ENCODE results near the gene IL15RA. TPM values are rescaled to one million over a fixed set of nuclear protein-coding genes. Genes with fewer than 3 reads are reported as not detected.
"Not testable (repeated sequence)": the region's sequence is repeated elsewhere in the genome, so short reads cannot be mapped to it uniquely, and the experiment has no call there.

The IL15RA gene
- total RNA-seq, 1 experiment from 2014 or later, result 15.5 TPM

DNA sequence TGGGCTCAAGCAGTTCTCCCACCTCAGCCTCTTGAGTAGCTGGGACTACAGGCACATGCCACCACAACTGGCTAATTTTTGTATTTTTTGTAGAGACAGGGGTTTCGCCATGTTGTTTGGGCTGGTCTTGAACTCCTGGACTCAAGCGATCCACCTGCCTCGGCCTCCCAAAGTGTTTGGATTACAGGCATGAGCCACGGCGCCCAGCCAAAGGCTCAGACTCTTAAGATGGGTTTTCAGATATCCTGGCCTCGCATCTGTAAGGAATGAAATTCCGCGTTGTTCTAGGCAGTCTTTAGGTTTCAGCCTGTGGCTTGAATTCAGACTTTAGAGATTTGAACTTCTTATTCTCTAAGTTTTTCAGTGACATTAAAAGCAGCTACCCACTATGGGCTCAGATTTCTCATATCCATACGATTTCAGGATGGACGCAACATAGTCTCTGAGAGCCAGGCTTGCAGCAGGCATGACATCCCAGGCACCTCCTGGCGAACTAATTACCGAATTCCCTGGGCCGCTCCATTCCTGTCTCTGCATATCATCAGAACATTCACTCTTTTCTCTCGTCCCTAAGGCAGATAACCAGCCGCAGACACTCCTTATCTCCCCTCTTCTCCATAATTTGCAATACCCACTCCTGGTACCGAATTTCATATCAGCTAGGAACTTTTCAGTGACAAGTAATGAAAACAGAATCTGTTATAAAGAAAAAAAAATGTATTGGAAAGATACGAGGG is 29.7 kb downstream of the IL15RA start:
- ChIA-PET CTCF (no interaction called here), POLR2A (ENCODE audit: unreplicated experiment) (no interaction called here)
- Histone ChIP-seq H3K4me1 (replicated peaks; ENCODE audit: insufficient read depth) (peaks cover 17% of the 10 kb centered on the region), H3K27ac (no peak overlapping the region), H3K4me3 (no peak overlapping the region), H3K9me2 (ENCODE audit: insufficient read depth) (no peaks in the 10 kb centered on the region), H3F3A (ENCODE audit: insufficient read depth, low read depth) (peaks cover 11% of the 10 kb centered on the region; the same call in 1 of the 2 replicates), H3K36me3 (ENCODE audit: low read depth) (no peaks in the 10 kb centered on the region), H3K9me3 (ENCODE audit: insufficient read depth, low read depth) (no peaks in the 10 kb centered on the region), H3K27me3 (ENCODE audit: insufficient read depth, low read depth) (no peaks in the 10 kb centered on the region), H3K79me2 (ENCODE audit: low read depth) (no peaks in the 10 kb centered on the region), H4K20me1 (ENCODE audit: insufficient read depth) (no peaks in the 10 kb centered on the region), H2AFZ (no peak overlapping the region), H3K4me2 (no peak overlapping the region)
- TF ChIP-seq, protein P1, sequence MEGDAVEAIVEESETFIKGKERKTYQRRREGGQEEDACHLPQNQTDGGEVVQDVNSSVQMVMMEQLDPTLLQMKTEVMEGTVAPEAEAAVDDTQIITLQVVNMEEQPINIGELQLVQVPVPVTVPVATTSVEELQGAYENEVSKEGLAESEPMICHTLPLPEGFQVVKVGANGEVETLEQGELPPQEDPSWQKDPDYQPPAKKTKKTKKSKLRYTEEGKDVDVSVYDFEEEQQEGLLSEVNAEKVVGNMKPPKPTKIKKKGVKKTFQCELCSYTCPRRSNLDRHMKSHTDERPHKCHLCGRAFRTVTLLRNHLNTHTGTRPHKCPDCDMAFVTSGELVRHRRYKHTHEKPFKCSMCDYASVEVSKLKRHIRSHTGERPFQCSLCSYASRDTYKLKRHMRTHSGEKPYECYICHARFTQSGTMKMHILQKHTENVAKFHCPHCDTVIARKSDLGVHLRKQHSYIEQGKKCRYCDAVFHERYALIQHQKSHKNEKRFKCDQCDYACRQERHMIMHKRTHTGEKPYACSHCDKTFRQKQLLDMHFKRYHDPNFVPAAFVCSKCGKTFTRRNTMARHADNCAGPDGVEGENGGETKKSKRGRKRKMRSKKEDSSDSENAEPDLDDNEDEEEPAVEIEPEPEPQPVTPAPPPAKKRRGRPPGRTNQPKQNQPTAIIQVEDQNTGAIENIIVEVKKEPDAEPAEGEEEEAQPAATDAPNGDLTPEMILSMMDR (conservative IDR thresholded peaks at IDR 0.05), result no peak
- no peak for TF ChIP-seq EZH2 (IDR thresholded peaks at IDR 0.05; ENCODE audit: low read depth)
- DNase-seq, result no peak
- intact Hi-C loops (cut with micrococcal nuclease; ENCODE audit: unreplicated experiment), result no loop called here
- no TSS peak for BruUV-seq (replicated peaks)

DNA sequence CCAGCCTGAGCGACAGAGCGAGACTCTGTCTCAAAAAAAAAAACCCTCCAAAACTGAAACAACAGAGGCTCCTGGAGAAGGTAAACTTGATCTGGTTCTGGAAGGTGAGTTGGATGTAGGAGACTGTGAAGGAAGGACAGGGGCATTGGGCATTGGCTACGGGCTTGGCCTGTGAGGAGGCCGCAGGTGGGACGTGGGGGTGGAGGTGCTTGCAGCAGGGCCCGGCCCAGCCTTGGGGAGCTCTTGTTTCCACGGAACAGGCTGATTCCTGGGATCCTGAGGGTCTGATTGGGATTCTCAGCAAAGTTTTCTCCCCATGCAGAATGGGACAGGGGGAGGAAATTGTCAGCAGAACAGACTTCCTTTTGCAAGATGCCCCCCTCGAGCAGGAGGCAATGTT is 30.6 kb downstream of the IL15RA start:
- no peaks in the 10 kb centered on the region for H3K36me3 ChIP-seq (ENCODE audit: low read depth)
- peaks cover 11% of the 10 kb centered on the region; the same call in 1 of the 2 replicates for H3F3A ChIP-seq (ENCODE audit: insufficient read depth, low read depth)
- no peaks in the 10 kb centered on the region for H3K79me2 ChIP-seq (ENCODE audit: low read depth)
- no peaks in the 10 kb centered on the region for H3K9me2 ChIP-seq (ENCODE audit: insufficient read depth)
- no peak for TF ChIP-seq EZH2 (IDR thresholded peaks at IDR 0.05; ENCODE audit: low read depth)
- TF ChIP-seq, protein P1 (conservative IDR thresholded peaks at IDR 0.05), result no peak
- no peak for DNase-seq
- no peak overlapping the region for H3K4me3 ChIP-seq
- H4K20me1 ChIP-seq (ENCODE audit: insufficient read depth), result no peaks in the 10 kb centered on the region
- H3K9me3 ChIP-seq (ENCODE audit: insufficient read depth, low read depth), result no peaks in the 10 kb centered on the region
- H3K27me3 ChIP-seq (ENCODE audit: insufficient read depth, low read depth), result no peaks in the 10 kb centered on the region
- H3K27ac ChIP-seq, result no peak overlapping the region
- no peak overlapping the region for H2AFZ ChIP-seq
- ChIA-PET CTCF (no interaction called here), POLR2A (ENCODE audit: unreplicated experiment) (interaction anchor here (0.6 kb wide), 1 partner anchor 12 kb away, joined by 3 read pairs; no protein-coding TSS in a partner anchor)
- H3K4me2 ChIP-seq, result no peak overlapping the region
- intact Hi-C loops (cut with micrococcal nuclease; ENCODE audit: unreplicated experiment), result no loop called here
- H3K4me1 ChIP-seq (replicated peaks; ENCODE audit: insufficient read depth), result peaks cover 17% of the 10 kb centered on the region
- no TSS peak for BruUV-seq (replicated peaks)

DNA sequence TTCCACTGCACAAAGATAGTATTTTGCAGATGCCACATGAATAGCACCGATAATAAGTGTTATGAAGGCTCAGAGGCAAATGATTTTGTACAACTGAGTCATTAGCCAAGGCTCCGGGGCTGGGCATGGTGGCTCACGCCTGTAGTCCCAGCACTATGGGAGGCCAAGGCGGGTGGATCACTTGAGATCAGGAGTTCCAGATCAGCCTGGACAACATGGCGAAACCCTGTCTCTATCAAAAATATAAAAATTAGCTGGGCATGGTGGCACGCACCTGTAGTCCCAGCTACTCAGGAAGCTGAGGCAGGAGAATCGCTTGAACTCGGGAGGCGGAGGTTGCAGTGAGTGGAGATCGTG is 30.9 kb downstream of the IL15RA start:
- H3K27me3 ChIP-seq (ENCODE audit: insufficient read depth, low read depth); H3K4me3 ChIP-seq; H3K36me3 ChIP-seq (ENCODE audit: low read depth); POLR2A ChIA-PET (ENCODE audit: unreplicated experiment); intact Hi-C loops (cut with micrococcal nuclease; ENCODE audit: unreplicated experiment); H3K4me2 ChIP-seq; DNase-seq; BruUV-seq (replicated peaks); H3K27ac ChIP-seq; H3K9me2 ChIP-seq (ENCODE audit: insufficient read depth); CTCF ChIA-PET; H3K79me2 ChIP-seq (ENCODE audit: low read depth); H3K9me3 ChIP-seq (ENCODE audit: insufficient read depth, low read depth); H4K20me1 ChIP-seq (ENCODE audit: insufficient read depth); H2AFZ ChIP-seq: not testable (repeated sequence)
- Histone ChIP-seq H3K4me1 (replicated peaks; ENCODE audit: insufficient read depth) (peaks cover 15% of the 10 kb centered on the region), H3F3A (ENCODE audit: insufficient read depth, low read depth) (peaks cover 11% of the 10 kb centered on the region; the same call in 1 of the 2 replicates)
